NCI-H2227 treated with DMSO at 0.1 percent for 48 hours (cell line): Measurements from ENCODE around the gene SSR4.

Experiments
- DNase-seq: peaks from one replicate; lab custom pipeline; 2025; lab: John Stamatoyannopoulos, UW

Gene SSR4

DNA sequence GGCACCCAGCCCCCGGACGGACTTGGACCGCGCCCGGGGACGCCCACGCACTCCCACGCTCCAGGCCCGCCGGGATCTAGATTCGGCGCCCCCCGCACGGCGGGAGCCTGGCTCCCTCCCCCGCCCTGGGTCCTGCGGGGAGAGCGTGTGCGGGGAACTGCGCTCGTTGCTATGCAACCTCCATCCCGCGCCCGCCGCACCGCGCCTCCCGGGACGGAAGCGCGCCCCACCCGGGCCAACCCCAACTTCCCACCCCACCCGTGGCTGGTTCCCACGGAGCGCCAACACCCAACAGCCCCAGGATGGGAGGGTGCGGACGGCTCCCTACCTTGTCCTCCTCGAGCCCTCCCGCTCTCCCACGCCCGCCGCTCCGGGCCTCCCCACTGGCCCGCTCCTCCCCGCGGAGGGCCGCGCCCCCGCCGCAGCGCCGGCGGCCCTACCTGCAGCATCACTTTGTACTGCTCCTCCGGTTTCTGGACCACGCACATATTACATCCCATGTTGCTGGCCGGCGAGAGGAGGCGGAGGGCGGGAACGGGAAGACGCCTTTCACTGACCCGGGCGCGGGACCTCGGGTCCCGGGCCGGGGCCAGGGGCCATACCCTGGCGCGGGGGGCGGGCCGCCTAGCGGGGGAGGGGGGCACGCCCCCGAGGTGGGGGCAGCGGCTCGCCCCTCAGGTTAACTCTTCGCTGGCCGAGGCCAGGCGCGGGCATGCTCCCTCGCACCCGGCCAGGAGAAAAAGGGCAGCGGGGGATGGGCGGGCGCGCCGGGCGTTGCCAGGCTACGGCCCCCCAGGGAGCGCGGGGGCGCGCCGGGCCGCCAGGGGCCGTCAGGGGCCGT, 35.6 kb downstream of the SSR4 start, which contains the start of gene PDZD4:
PDZD4 (minus strand) TSS at position 746 of the 841 bp plus-strand sequence; CDS start at position 500, 246 bp downstream.
- no peak for DNase-seq

DNA sequence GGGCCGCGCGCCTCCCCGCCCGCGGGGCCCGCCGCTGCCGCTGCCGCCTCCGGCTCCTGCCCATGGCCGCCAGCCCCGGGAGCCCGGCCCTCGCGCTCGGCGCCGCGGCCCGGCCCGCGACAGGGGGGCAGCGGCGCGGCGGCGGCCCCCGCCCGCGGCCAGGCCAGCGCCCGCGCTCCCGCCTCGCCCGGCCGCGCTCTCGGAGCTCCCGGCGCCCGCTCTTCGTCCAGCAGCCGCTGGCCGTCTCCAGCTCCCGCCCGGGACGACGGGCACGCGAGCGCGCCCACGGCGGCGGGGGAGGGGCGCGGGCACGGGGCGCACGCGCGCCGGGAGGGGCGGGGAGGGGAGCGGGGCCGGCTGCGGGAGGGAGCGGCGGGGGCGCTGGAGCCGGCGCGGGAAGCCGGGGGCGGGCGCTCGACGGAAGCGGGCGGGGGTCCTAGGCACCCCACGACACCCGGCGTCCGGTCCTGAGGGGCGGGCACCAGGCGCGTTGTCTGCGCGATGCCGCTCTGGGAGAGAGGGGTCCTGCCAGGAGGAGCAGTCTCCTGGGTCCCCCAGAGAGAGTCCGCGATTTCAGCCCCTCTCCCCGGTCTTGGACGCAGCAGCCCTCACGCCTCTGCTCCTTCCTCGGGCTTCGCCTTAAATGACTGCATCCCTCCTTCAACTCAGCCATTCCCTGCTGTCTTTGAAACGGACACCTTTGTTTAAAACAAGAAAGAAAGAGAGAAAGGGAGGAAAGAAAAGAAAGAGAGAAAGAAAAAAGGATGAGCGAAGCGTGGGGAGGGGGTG, 36.4 kb downstream of the SSR4 start:
- DNase-seq, result no peak

DNA sequence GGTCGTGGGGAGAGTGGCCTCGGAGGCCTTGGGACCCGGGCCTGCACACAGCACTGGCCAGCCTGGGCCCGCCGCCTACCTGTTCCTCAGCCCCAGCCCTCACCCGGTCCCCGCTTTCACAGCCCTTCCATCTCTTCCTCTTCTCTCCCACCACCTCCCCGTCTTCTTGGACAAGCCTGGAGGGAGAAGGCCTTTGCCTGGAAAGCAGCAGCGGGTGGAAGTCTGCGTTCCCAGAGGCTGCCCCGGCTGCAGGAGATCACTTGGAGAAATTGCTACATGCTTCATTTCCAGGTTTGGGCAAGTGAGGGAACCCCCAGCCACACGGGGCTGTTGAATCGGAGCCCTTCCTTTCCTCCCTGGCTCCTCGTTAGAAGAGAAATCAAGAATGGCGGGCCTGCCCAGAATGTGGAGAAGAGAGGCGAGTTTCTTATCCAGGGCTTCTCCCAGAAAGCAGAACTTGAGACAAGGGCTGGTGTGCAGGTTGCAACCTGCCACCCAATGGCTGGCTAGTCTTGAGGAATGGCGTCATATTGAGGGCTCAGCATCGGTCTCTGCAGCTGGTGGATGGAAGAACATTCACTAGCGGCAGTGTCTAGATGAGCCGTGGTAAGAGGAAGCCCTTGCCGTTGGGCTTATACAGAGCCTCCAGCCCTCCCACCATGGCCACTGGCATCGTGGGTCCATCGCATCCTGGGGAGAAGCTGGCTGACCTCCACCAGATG, 37.1 kb downstream of the SSR4 start:
- no peak for DNase-seq

DNA sequence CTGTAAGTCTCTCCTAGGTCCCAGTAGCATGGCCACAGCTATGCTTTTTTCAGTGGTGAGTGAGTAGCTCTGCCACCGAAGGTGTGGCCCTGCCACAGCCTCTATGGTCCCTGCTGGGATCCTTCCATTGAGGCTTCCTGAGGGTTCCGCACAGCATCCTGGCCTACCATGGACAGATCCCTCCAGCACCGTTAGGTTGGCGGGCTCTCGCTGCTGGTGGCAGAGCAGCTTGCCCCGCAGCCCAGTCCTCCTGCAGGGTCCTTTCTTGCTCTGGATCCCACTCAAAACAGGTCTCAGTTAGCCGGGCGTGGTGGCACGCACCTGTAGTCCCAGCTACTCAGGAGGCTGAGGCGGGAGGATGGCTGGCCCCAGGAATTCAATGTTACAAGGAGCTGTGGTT, 38.3 kb downstream of the SSR4 start:
- no peak for DNase-seq

DNA sequence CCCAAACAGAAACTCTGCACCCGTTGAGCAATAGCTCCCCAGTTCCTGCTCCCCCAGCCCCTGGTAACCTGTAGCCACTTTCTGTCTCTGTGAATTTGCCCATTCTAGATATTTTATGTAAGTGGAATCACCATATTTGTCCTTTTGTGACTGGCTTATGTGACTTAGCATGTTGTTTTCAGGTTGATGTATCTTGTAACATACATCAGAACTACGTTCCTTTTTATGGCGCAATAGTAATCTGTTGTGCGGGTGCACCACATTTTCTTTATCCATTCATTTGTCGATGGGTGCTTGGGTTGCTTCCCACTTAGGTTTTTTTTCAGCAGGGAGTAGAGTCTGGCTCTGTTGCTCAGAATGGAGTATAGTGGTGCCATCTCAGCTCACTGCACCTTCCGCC, 42.5 kb downstream of the SSR4 start:
- no peak for DNase-seq

DNA sequence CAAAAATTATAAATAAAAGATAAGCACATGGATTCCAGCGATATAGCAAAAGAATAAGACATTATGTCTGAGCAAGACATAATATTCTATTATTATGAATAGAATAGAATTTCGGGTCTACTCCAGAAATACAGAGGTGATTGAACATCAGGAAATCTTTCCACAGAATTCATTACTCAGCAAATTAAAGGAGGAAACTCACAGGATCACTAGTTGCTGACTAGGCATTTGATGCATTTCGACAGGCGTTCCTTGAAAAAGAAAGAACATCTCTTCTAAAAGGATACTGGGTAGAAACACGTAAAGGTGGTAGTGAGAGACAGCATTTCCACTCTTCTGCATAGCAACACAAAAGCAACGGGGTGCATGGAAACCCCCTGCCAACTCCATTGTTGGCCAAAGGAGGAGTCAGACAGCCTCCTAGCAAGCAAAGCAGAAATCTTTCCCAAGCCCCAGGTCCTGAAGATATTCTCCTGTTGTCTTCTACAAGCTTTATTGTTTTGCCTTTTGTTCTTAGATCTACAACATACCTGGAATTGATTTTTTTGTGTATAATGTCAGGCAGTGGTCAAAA, 50.1 kb downstream of the SSR4 start:
- DNase-seq, result no peak

DNA sequence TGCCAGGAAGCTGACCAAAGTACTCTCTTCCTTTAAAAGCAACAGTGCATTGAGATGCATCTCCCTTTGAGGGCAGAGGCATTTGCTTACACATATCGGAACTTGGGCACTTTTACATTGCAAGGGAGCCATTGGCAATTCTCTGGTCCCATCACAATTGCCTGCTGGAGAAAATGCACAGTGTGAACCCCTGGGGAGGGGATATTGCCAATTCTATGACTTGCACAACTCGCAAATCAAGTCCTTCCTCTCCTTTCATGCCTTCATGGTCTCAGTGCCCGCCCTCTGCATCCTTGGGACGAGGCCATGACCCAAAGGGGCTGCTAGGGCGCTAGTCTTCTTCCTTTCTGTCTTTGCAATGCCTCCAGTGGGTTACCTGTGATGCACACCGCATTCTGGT, 50.7 kb downstream of the SSR4 start:
- DNase-seq, result no peak

DNA sequence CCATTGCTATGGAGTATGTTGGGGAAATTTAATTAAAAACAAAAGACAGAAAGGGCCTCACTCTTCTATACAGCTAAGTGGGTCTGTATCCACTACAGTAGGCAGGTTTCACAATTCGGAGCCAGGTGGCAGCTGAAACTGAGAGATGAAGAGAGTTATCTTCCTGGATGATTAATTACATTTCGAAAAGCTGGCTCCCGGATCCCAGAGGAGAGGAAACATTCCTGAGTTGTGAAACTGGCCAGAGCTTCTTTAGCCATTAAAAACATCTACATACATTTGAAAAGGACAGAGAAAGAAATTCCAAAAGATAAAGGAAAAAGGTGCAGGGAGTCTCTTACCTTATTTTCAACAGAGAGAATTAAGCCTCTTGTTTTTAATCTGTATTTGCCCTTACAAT, 51.4 kb downstream of the SSR4 start:
- no peak for DNase-seq
